Ascending aorta (tissue), 2 donors: ENCODE results near the gene VPREB3. TPM values are rescaled to one million over a fixed set of nuclear protein-coding genes. Genes with fewer than 3 reads are reported as not detected.

ENCODE experiments used
- DNase-seq, 2 donors: peaks; one replicate each; pipeline ENCODE4 v3.0.0-alpha.2; 2019; ENCODE audit warnings: low spot score in 2 of 2
- H3K27ac ChIP-seq, 2 donors: fragments of 200-600 bp; sonication (generic); one replicate each; pipeline ENCODE4 v1.5.1; 2016 to 2017; ENCODE audit warnings: mild to moderate bottlenecking in 1 of 2
- H3K27me3 ChIP-seq: fragments of 200-600 bp; sonication (generic); one replicate; pipeline ENCODE4 v1.5.1; 2017
- H3K36me3 ChIP-seq, 2 donors: fragments of 200-600 bp; sonication (generic); one replicate each; pipeline ENCODE4 v1.5.1; 2016
- H3K4me1 ChIP-seq, 2 donors: fragments of 200-600 bp; sonication (generic); one replicate each; pipeline ENCODE4 v1.5.1; 2016 to 2017; ENCODE audit warnings: mild to moderate bottlenecking in 1 of 2
- H3K4me3 ChIP-seq, 2 donors: fragments of 200-600 bp; sonication (generic); one replicate each; pipeline ENCODE4 v1.5.1; 2016 to 2017; ENCODE audit warnings: mild to moderate bottlenecking in 1 of 2
- H3K9me3 ChIP-seq, 2 donors: fragments of 200-600 bp; sonication (generic); one replicate each; pipeline ENCODE4 v1.5.1; 2016
- intact Hi-C: fragments of 100-400 bp; cut with DNase I; formaldehyde crosslinking; loops from one replicate; pipeline ENCODE4 v1.15.1; 2023
- total RNA-seq: library from RNA; depleted of rRNA; stranded (reverse); fragments of >200 nt; gene quantifications from one replicate; pipeline ENCODE4 v1.1.0, GENCODE V29; 2016
- TF ChIP-seq, protein P1 (sequence below), 3 experiments: fragments of 200-600 bp in 2 of 3; fragments of 450-650 bp in 1 of 3; sonication (generic) in 2 of 3; IDR thresholded peaks; one replicate each; pipeline ENCODE4 v1.5.1; 2016 to 2019; ENCODE audit warnings: antibody characterized with exemption in 3 of 3, mild to moderate bottlenecking in 1 of 3, moderate library complexity in 1 of 3

The VPREB3 gene
- total RNA-seq, 1 donor from 2014 or later = not detected

DNA sequence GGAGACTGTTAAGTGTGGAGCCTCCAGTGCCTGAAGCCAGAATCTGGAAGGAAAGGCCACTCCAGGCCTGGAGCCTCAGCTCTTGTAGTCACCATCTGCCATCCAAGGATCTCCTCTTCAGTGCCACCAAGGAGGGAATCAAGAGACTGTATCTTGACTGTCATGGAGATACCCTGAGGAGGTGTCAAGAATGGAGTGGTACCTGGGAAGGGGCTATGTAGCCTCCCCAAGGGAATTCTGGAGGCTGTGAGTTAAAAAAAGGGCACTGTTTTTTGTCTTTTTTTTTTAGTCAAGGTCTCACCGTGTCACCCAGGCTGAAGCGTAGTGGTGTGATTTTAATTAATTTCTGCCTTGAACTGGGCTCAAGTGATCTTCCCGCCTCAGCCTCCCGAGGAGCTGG lies 5.3 kb upstream of the VPREB3 start:
- TF ChIP-seq, protein P1, sequence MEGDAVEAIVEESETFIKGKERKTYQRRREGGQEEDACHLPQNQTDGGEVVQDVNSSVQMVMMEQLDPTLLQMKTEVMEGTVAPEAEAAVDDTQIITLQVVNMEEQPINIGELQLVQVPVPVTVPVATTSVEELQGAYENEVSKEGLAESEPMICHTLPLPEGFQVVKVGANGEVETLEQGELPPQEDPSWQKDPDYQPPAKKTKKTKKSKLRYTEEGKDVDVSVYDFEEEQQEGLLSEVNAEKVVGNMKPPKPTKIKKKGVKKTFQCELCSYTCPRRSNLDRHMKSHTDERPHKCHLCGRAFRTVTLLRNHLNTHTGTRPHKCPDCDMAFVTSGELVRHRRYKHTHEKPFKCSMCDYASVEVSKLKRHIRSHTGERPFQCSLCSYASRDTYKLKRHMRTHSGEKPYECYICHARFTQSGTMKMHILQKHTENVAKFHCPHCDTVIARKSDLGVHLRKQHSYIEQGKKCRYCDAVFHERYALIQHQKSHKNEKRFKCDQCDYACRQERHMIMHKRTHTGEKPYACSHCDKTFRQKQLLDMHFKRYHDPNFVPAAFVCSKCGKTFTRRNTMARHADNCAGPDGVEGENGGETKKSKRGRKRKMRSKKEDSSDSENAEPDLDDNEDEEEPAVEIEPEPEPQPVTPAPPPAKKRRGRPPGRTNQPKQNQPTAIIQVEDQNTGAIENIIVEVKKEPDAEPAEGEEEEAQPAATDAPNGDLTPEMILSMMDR (IDR thresholded peaks at IDR 0.05) = no peak
- no peaks in the 10 kb centered on the region for H3K27me3 ChIP-seq
- H3K4me1 ChIP-seq = peaks cover 9 to 10% of the 10 kb centered on the region in 2 donors
- intact Hi-C loops = no loop called here
- DNase-seq = no peak
- H3K4me3 ChIP-seq = no peak overlapping the region
- no peaks in the 10 kb centered on the region for H3K9me3 ChIP-seq
- no peak overlapping the region for H3K27ac ChIP-seq
- no peaks in the 10 kb centered on the region for H3K36me3 ChIP-seq

DNA sequence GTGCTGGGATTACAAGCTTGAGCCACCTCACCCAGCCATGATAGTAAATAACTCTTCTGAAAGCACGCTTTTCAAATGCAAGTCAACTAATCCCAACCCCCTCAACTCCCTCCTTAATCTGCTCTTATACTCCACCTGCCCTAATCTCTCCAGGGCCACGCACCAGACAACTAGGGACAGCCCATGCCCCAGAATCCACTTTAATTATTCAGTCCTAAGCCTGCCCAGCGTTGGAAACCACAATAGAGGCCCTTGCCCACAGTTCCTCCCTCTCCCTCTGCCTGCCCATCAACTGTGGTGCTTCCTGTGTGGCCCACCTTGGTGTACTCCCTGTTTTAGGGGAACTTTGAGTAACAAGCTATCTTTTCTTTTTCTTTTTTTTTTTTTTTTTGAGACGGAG lies 2.7 kb upstream of the VPREB3 start:
- intact Hi-C loops = no loop called here
- H3K9me3 ChIP-seq = no peaks in the 10 kb centered on the region
- no peaks in the 10 kb centered on the region for H3K36me3 ChIP-seq
- H3K4me3 ChIP-seq = no peak overlapping the region
- DNase-seq = no peak
- H3K27ac ChIP-seq = no peak overlapping the region
- no peaks in the 10 kb centered on the region for H3K4me1 ChIP-seq
- no peaks in the 10 kb centered on the region for H3K27me3 ChIP-seq
- TF ChIP-seq, protein P1 (IDR thresholded peaks at IDR 0.05) = no peak

DNA sequence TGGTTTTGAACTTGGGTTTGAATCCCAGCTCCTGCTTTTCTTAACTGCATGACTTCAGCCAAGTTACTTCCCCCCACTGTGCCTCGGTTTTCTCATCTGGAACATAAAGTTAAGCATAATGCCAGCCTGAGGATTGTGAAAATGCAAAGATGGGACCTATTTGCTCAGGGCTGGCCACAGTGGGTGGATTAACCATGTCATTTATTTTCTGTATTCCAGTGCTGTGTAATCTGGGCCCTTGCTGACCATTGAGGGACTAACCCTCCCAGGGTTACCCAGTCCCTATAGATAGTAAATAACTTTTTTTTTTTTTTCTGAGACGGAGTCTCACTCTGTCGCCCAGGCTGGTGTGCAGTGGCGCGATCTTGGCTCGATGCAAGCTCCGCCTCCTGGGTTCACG lies 1.5 kb upstream of the VPREB3 start:
- intact Hi-C loops = no loop called here
- H3K27ac ChIP-seq = no peak overlapping the region
- no peaks in the 10 kb centered on the region for H3K9me3 ChIP-seq
- TF ChIP-seq, protein P1 (IDR thresholded peaks at IDR 0.05) = no peak
- no peaks in the 10 kb centered on the region for H3K27me3 ChIP-seq
- no peak overlapping the region for H3K4me3 ChIP-seq
- H3K36me3 ChIP-seq = no peaks in the 10 kb centered on the region
- no peaks in the 10 kb centered on the region for H3K4me1 ChIP-seq
- DNase-seq = no peak

- TF ChIP-seq, protein P1 (IDR thresholded peaks at IDR 0.05) = no peak
- Histone ChIP-seq H3K9me3 (no peaks in the 10 kb centered on the region), H3K4me3 (no peak overlapping the region), H3K36me3 (no peaks in the 10 kb centered on the region), H3K27ac (no peak overlapping the region), H3K4me1 (no peaks in the 10 kb centered on the region), H3K27me3 (no peaks in the 10 kb centered on the region)
- no peak for DNase-seq
- intact Hi-C loops = no loop called here
Measured at GRCh38 chr22:23754980-23755636, 883 bp upstream of the VPREB3 start.

- H3K4me1 ChIP-seq = peaks cover 0 to 3% of the 10 kb centered on the region in 2 donors
- intact Hi-C loops = no loop called here
- H3K36me3 ChIP-seq = no peaks in the 10 kb centered on the region
- H3K27me3 ChIP-seq = no peaks in the 10 kb centered on the region
- DNase-seq = no peak
- H3K27ac ChIP-seq = no peak overlapping the region
- TF ChIP-seq, protein P1 (IDR thresholded peaks at IDR 0.05) = no peak
- H3K9me3 ChIP-seq = no peaks in the 10 kb centered on the region
- no peak overlapping the region for H3K4me3 ChIP-seq
Measured at GRCh38 chr22:23753385-23753784, 840 bp downstream of the VPREB3 start.

GRCh38 chr22:23752750-23753149 lies 1.5 kb downstream of the VPREB3 start:
- H3K27ac ChIP-seq = no peak overlapping the region
- TF ChIP-seq, protein P1 (IDR thresholded peaks at IDR 0.05) = no peak
- H3K36me3 ChIP-seq = no peaks in the 10 kb centered on the region
- peaks cover 0 to 3% of the 10 kb centered on the region in 2 donors for H3K4me1 ChIP-seq
- H3K9me3 ChIP-seq = no peaks in the 10 kb centered on the region
- no peak for DNase-seq
- no peaks in the 10 kb centered on the region for H3K27me3 ChIP-seq
- intact Hi-C loops = no loop called here
- no peak overlapping the region for H3K4me3 ChIP-seq
